ENCODE measurements around the gene PPP1R1B.

The PPP1R1B gene

GRCh38 chr17:39660397-39661385 lies 33.9 kb downstream of the PPP1R1B start:
- DNase-seq (ENCODE audit: low spot score) = no peak
- POLR2A ChIA-PET (ENCODE audit: low non-redundant PET) = no interaction called here
- H3K27ac ChIP-seq = 0 out of 2 replicates have a peak overlapping the region, but pooled peaks have one; percentile 29
- TF ChIP-seq CTCF (conservative IDR thresholded peaks at IDR 0.05; ENCODE audit: low read depth) = no peak
- CTCF ChIA-PET = interaction anchor here (0.6 to 1.4 kb wide), 4 partner anchors 7 to 89 kb away, joined by 3 to 5 read pairs (median 3); no protein-coding TSS in a partner anchor

GRCh38 chr17:39661744-39662541 lies 35.2 kb downstream of the PPP1R1B start:
- peak overlapping the region; percentile 29; the same call in 1 of the 2 replicates for H3K27ac ChIP-seq
- no peak for DNase-seq (ENCODE audit: low spot score)
- POLR2A ChIA-PET (ENCODE audit: low non-redundant PET) = no interaction called here
- CTCF ChIA-PET = interaction anchor here (0.6 to 1.4 kb wide), 5 partner anchors 8 to 88 kb away, joined by 3 to 5 read pairs (median 3); no protein-coding TSS in a partner anchor
- TF ChIP-seq CTCF (conservative IDR thresholded peaks at IDR 0.05; ENCODE audit: low read depth) = no peak

GRCh38 chr17:39662551-39663339 lies 36.0 kb downstream of the PPP1R1B start:
- ChIA-PET CTCF (interaction anchor here (0.6 to 2.4 kb wide), 5 partner anchors 9 to 97 kb away, joined by 3 to 13 read pairs (median 5); no protein-coding TSS in a partner anchor), POLR2A (ENCODE audit: low non-redundant PET) (no interaction called here)
- no peak for TF ChIP-seq CTCF (conservative IDR thresholded peaks at IDR 0.05; ENCODE audit: low read depth)
- DNase-seq (ENCODE audit: low spot score) = no peak
- peak overlapping the region; percentile 29 for H3K27ac ChIP-seq

- ChIA-PET CTCF (interaction anchor here (0.6 to 2.4 kb wide), 4 partner anchors 9 to 98 kb away, joined by 3 to 13 read pairs (median 6); no protein-coding TSS in a partner anchor), POLR2A (ENCODE audit: low non-redundant PET) (no interaction called here)
- no peak for TF ChIP-seq CTCF (conservative IDR thresholded peaks at IDR 0.05; ENCODE audit: low read depth)
- peak overlapping the region; percentile 29; the same call in 1 of the 2 replicates for H3K27ac ChIP-seq
- DNase-seq (ENCODE audit: low spot score) = no peak
Observed at GRCh38 chr17:39663340-39663687, 36.6 kb downstream of the PPP1R1B start.

GRCh38 chr17:39663688-39664580 lies 37.2 kb downstream of the PPP1R1B start:
- DNase-seq (ENCODE audit: low spot score) = no peak

More at GRCh38 chr17:39663688-39664580, 37.2 kb downstream of the PPP1R1B start:
- ChIA-PET CTCF (interaction anchor here (0.6 to 2.4 kb wide), 7 partner anchors 9 to 99 kb away, joined by 3 to 13 read pairs (median 3); no protein-coding TSS in a partner anchor), POLR2A (ENCODE audit: low non-redundant PET) (no interaction called here)
- H3K27ac ChIP-seq = peak overlapping the region; percentile 27; the same call in 1 of the 2 replicates
- no peak for TF ChIP-seq CTCF (conservative IDR thresholded peaks at IDR 0.05; ENCODE audit: low read depth)

Data from RWPE1 (cell line).